AG04450 (cell line): ENCODE measurements around the gene SLC9A5. TPM values are rescaled to one million over a fixed set of nuclear protein-coding genes. Genes with fewer than 3 reads are reported as not detected.
A peak's percentile ranks its signal among the peaks of the same experiment; 100 is the strongest.

Experiments
- CTCF ChIA-PET: fragments of 300-600, 350-600 bp; formaldehyde crosslinking; extraction: SDS; loops from one replicate; lab custom pipeline; 2022; ENCODE audit warnings: antibody characterized with exemption, inconsistent platforms; lab: Charles Lee
- POLR2A ChIA-PET: fragments of 350-600 bp; formaldehyde crosslinking; extraction: SDS; loops from one replicate; lab custom pipeline; 2021; ENCODE audit warnings: antibody characterized with exemption, inconsistent platforms; lab: Yijun Ruan, JAX
- DNase-seq: peaks from one replicate; pipeline ENCODE4 v3.0.0-alpha.2; 2011; ENCODE audit warnings: low read depth, low spot score
- H3K27ac ChIP-seq: one replicate; pipeline ENCODE4 v1.5.1; 2012; ENCODE audit warnings: low read depth, low read length, control low read depth
- H3K27me3 ChIP-seq: one replicate; pipeline ENCODE4 v1.6.0; 2012; ENCODE audit warnings: low read length; ENCODE audit not compliant: control insufficient read depth, insufficient read depth
- H3K4me3 ChIP-seq: 2 replicates; pipeline ENCODE4 v1.5.1; 2011; ENCODE audit warnings: mild to moderate bottlenecking, low read depth, low read length, control low read depth
- H3K9me3 ChIP-seq: 2 replicates; pipeline ENCODE4 v1.5.1; 2012; ENCODE audit warnings: low read length; ENCODE audit not compliant: control insufficient read depth, insufficient read depth
- CTCF ChIP-seq: IDR thresholded peaks from 2 replicates; pipeline ENCODE4 v1.5.1; 2011; ENCODE audit warnings: low read depth, low read length, control low read depth, inconsistent platforms
- polyA plus RNA-seq: library from polyadenylated mRNA; depleted of rRNA; stranded (reverse); fragments of >200 nt; gene quantifications from 2 replicates; pipeline ENCODE4 v1.2.3, GENCODE V29; 2011

Gene SLC9A5
- polyA plus RNA-seq, 1 experiment, result 2.4 TPM

DNA sequence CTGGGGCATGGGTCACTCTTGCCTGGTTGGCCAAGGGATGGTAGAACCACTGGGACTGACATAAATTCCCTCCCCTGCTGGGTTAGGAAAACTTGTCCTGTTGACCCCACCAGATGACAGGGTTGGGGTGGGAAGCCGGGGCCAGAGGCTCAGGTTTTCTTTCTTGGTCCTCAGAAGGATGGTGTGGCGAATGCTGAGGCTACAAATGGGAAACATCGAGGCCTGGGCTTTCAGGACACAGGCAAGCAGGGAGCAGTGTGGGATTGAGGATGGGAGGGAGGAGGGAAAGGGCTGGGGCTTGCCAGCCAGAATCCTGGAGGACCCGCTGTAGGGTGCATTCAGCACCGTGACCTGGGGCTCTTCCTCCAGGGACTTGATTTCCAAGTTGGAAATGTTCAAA is 16.1 kb downstream of the SLC9A5 start:
- no peaks in the 10 kb centered on the region for H3K27me3 ChIP-seq
- DNase-seq, result no peak
- no peak overlapping the region for H3K27ac ChIP-seq
- no peaks in the 10 kb centered on the region for H3K9me3 ChIP-seq
- TF ChIP-seq CTCF, result no peak
- no peak overlapping the region for H3K4me3 ChIP-seq
- CTCF ChIA-PET, result interaction anchor here (0.5 to 1.9 kb wide), 2 partner anchors 55 to 163 kb away, joined by 4 to 10 read pairs; no protein-coding TSS in a partner anchor
- POLR2A ChIA-PET, result interaction anchor here (1.1 kb wide), 1 partner anchor 47 kb away, joined by 3 read pairs; no protein-coding TSS in a partner anchor

- CTCF ChIA-PET, result interaction anchor here (1.9 kb wide), 1 partner anchor 162 kb away, joined by 10 read pairs; no protein-coding TSS in a partner anchor
- Histone ChIP-seq H3K4me3 (no peak overlapping the region), H3K9me3 (no peaks in the 10 kb centered on the region; the same call in 1 of the 2 replicates), H3K27ac (no peak overlapping the region), H3K27me3 (no peaks in the 10 kb centered on the region)
- no peak for DNase-seq
- TF ChIP-seq CTCF, result no peak
- POLR2A ChIA-PET, result interaction anchor here (0.6 to 1.7 kb wide), 3 partner anchors 11 to 228 kb away, joined by 3 to 8 read pairs (median 3); no protein-coding TSS in a partner anchor
Measured at GRCh38 chr16:67265834-67266233, 17.1 kb downstream of the SLC9A5 start.

- H3K9me3 ChIP-seq, result no peaks in the 10 kb centered on the region; the same call in 1 of the 2 replicates
- H3K27ac ChIP-seq, result no peak overlapping the region
- H3K4me3 ChIP-seq, result no peak overlapping the region
- POLR2A ChIA-PET, result interaction anchor here (0.6 to 1.4 kb wide), 5 partner anchors 9 to 70 kb away, joined by 4 to 6 read pairs (median 5); no protein-coding TSS in a partner anchor
- no peaks in the 10 kb centered on the region for H3K27me3 ChIP-seq
- peak; percentile 42 for DNase-seq
- TF ChIP-seq CTCF, result no peak
- CTCF ChIA-PET, result interaction anchor here (0.7 to 1.4 kb wide), 3 partner anchors 18 to 213 kb away, joined by 4 to 5 read pairs (median 4); partner anchors contain the start of gene ATP6V0D1
Measured at GRCh38 chr16:67268136-67268579, 19.4 kb downstream of the SLC9A5 start.

DNA sequence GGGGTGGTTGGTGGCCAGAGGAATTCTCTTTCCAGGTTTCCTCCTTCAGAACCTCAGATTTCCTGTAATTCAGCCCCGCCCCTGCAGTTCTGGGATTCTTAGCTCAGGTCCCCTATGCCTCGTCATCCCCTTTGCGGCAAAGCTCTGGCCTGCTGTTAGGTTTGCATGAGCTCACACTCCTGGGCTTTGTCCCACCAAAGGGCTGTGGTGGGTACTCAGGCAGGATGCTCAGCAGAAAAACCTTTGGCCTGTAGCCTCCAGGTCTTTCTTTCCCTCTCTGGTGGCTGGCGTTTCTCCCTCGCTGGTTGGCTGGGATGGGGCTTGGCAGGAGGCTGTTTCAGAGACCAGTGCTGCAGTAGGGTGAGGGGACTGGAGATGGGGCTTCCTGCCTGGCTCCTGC is 21.0 kb downstream of the SLC9A5 start:
- Histone ChIP-seq H3K9me3 (no peaks in the 10 kb centered on the region; the same call in 1 of the 2 replicates), H3K27ac (no peak overlapping the region), H3K4me3 (no peak overlapping the region), H3K27me3 (no peaks in the 10 kb centered on the region)
- no peak for DNase-seq
- POLR2A ChIA-PET, result interaction anchor here (0.6 to 1.6 kb wide), 2 partner anchors 22 to 621 kb away, joined by 3 to 4 read pairs; partner anchors contain the start of gene FHOD1
- TF ChIP-seq CTCF, result no peak
- CTCF ChIA-PET, result interaction anchor here (1.7 kb wide), 1 partner anchor 9 kb away, joined by 6 read pairs; no protein-coding TSS in a partner anchor

DNA sequence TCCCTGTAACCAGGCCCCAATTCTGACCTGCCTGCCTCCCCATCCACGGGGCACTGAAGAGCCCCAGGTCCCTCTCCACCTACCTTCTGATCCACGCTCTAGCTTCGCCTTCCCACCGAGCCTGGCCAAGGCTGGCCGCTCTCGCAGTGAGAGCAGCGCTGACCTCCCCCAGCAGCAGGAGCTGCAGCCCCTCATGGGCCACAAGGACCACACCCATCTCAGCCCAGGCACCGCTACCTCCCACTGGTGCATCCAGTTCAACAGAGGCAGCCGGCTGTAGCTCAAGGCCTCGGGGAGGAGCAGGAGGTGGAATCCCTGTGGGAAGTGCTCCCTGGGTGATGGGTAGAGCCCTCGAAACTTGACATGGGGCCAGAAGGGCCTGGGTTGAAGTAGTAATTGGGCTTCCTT is 22.2 kb downstream of the SLC9A5 start:
- Histone ChIP-seq H3K27ac (no peak overlapping the region), H3K27me3 (no peaks in the 10 kb centered on the region), H3K9me3 (no peaks in the 10 kb centered on the region; the same call in 1 of the 2 replicates), H3K4me3 (no peak overlapping the region)
- CTCF ChIA-PET, result interaction anchor here (1.7 kb wide), 1 partner anchor 10 kb away, joined by 6 read pairs; no protein-coding TSS in a partner anchor
- no peak for TF ChIP-seq CTCF
- no peak for DNase-seq
- POLR2A ChIA-PET, result interaction anchor here (0.5 to 1.6 kb wide), 4 partner anchors 23 to 520 kb away, joined by 3 to 6 read pairs (median 4); partner anchors contain the start of genes DYNC1LI2 and FHOD1
